ENCODE data around the gene ZBTB4. TPM values are rescaled to one million over a fixed set of nuclear protein-coding genes. Genes with fewer than 3 reads are reported as not detected.

The ZBTB4 gene
- total RNA-seq, 1 donor from 2014 or later: 79.0 TPM

GRCh38 chr17:7508145-7508544, 28.7 kb upstream of the ZBTB4 start:
- H3K4me1 ChIP-seq: no peaks in the 10 kb centered on the region
- ATAC-seq (no peak), DNase-seq (no peak)
- H3K27me3 ChIP-seq (ENCODE audit: low read depth): no peaks in the 10 kb centered on the region
- H3K9me3 ChIP-seq: no peaks in the 10 kb centered on the region
- peaks cover 100% of the 10 kb centered on the region for H3K36me3 ChIP-seq
- H3K27ac ChIP-seq: no peak overlapping the region
- TF ChIP-seq, protein P1, sequence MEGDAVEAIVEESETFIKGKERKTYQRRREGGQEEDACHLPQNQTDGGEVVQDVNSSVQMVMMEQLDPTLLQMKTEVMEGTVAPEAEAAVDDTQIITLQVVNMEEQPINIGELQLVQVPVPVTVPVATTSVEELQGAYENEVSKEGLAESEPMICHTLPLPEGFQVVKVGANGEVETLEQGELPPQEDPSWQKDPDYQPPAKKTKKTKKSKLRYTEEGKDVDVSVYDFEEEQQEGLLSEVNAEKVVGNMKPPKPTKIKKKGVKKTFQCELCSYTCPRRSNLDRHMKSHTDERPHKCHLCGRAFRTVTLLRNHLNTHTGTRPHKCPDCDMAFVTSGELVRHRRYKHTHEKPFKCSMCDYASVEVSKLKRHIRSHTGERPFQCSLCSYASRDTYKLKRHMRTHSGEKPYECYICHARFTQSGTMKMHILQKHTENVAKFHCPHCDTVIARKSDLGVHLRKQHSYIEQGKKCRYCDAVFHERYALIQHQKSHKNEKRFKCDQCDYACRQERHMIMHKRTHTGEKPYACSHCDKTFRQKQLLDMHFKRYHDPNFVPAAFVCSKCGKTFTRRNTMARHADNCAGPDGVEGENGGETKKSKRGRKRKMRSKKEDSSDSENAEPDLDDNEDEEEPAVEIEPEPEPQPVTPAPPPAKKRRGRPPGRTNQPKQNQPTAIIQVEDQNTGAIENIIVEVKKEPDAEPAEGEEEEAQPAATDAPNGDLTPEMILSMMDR (IDR thresholded peaks at IDR 0.05): no peak
- intact Hi-C loops (cut with DNase I): no loop called here
- no peak overlapping the region for H3K4me3 ChIP-seq

DNA sequence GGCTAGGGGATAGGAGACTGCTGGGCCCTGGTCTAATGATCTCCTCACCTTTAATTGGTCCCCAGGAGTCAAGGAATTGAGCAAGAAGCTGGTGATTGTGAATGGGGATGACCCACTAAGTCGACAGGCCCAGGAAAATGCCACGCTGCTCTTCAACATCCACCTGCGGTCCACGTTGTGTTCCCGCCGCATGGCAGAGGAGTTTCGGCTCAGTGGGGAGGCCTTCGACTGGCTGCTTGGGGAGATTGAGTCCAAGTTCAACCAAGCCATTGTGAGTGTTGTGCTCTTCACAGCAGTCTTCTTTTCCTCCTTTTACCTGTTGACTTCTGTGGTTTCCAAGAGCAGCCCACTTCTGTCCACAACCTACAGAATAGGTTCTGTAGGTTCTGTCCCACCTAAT, 24.1 kb upstream of the ZBTB4 start:
- no peak overlapping the region for H3K4me3 ChIP-seq
- TF ChIP-seq, protein P1 (IDR thresholded peaks at IDR 0.05): no peak
- no peak for ATAC-seq
- H3K27ac ChIP-seq: no peak overlapping the region
- peaks cover 100% of the 10 kb centered on the region for H3K36me3 ChIP-seq
- DNase-seq: no peak
- intact Hi-C loops (cut with DNase I): no loop called here
- H3K9me3 ChIP-seq: no peaks in the 10 kb centered on the region
- H3K4me1 ChIP-seq: no peaks in the 10 kb centered on the region
- no peaks in the 10 kb centered on the region for H3K27me3 ChIP-seq (ENCODE audit: low read depth)

DNA sequence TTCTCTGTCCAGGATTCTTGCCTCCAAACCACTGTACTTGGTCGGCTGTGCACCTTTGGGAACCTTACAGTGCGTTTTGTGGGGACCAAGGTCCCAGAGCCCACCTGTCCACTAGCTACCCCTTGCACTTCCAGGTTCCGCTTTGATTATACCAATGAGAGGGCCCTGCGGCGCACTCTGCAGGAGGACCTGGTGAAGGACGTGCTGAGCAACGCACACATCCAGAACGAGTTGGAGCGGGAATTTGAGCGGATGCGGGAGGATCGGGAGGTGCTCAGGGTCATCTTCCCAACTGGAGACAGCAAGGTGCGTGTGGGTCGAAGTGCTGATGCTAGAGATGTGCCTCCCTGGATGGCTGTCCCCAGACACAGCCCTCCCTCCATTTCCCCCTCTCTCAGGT, 23.6 kb upstream of the ZBTB4 start:
- TF ChIP-seq, protein P1 (IDR thresholded peaks at IDR 0.05): peak; percentile 20
- no peaks in the 10 kb centered on the region for H3K27me3 ChIP-seq (ENCODE audit: low read depth)
- intact Hi-C loops (cut with DNase I): no loop called here
- no peak overlapping the region for H3K27ac ChIP-seq
- ATAC-seq (peak in 1 of 2 donors; percentile 25), DNase-seq (no peak)
- H3K4me3 ChIP-seq: no peak overlapping the region
- no peaks in the 10 kb centered on the region for H3K9me3 ChIP-seq
- H3K4me1 ChIP-seq: no peaks in the 10 kb centered on the region
- peaks cover 100% of the 10 kb centered on the region for H3K36me3 ChIP-seq

DNA sequence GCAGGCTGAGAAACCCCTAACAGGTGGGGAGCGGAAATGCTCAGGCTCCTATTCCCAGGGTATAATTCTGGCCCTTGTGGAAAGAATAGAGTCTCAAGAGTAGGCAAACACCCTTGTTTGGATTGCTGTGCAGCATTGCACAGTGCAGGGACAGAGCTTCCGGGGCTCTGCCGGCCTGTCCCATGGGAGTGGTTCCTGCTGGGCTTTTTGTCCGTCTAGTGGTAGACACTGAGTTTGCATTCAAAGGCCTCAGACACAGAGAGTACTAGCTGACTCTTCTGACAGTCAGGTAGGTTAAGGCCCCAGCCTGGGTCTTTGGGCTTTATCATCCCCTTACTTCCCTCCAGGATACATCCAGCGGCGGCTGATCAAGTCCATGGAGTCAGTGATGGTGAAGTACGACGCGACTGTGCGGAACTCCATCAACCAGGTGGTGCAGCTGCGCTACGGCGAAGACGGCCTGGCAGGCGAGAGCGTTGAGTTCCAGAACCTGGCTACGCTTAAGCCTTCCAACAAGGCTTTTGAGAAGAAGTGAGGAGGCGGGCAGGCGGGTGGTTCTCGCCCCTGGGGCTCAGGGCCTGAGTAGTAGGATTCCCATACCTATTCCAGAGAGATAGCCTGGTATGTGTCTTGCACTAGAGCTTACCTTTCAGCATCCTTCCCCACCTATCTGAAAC, 22.9 kb upstream of the ZBTB4 start:
- ATAC-seq (no peak), DNase-seq (no peak)
- Histone ChIP-seq H3K27ac (no peak overlapping the region), H3K27me3 (ENCODE audit: low read depth) (no peaks in the 10 kb centered on the region), H3K9me3 (no peaks in the 10 kb centered on the region), H3K4me3 (no peak overlapping the region), H3K4me1 (peaks cover 3% of the 10 kb centered on the region), H3K36me3 (peaks cover 100% of the 10 kb centered on the region)
- TF ChIP-seq, protein P1 (IDR thresholded peaks at IDR 0.05): no peak
- intact Hi-C loops (cut with DNase I): no loop called here

DNA sequence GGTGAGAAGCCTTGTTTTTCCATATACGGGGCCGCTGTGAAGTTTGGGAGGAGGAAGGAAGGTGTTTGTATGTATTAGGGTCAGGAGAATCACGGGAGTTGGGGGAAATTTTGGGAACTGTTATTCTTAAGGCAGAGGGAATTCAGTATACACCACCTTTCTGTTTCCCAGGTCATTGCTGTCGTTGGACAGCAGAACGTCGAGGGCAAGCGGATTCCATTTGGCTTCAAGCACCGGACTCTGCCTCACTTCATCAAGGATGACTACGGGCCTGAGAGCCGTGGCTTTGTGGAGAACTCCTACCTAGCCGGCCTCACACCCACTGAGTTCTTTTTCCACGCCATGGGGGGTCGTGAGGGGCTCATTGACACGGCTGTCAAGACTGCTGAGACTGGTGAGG, 22.3 kb upstream of the ZBTB4 start:
- H3K4me1 ChIP-seq: peaks cover 8% of the 10 kb centered on the region
- H3K9me3 ChIP-seq: no peaks in the 10 kb centered on the region
- H3K27me3 ChIP-seq (ENCODE audit: low read depth): no peaks in the 10 kb centered on the region
- no peak overlapping the region for H3K4me3 ChIP-seq
- ATAC-seq (no peak), DNase-seq (no peak)
- no peak overlapping the region for H3K27ac ChIP-seq
- intact Hi-C loops (cut with DNase I): no loop called here
- peaks cover 100% of the 10 kb centered on the region for H3K36me3 ChIP-seq
- TF ChIP-seq, protein P1 (IDR thresholded peaks at IDR 0.05): no peak
